Loucy (cell line): ENCODE results near the gene C22orf31.

ENCODE experiments used
- H2AFZ ChIP-seq: fragments of 200-600 bp; sonication (generic); 2 replicates; pipeline ENCODE4 v1.6.0; 2016; ENCODE audit warnings: antibody characterized with exemption, mild to moderate bottlenecking, low read length, moderate library complexity
- H3F3A ChIP-seq: fragments of 200-600 bp; 2 replicates; pipeline ENCODE4 v1.6.0; 2016; ENCODE audit warnings: antibody characterized with exemption, low read depth, mild to moderate bottlenecking
- H3K27me3 ChIP-seq: fragments of 200-600 bp; sonication (generic); 2 replicates; pipeline ENCODE4 v1.6.1; 2014; ENCODE audit warnings: low read length, mild to moderate bottlenecking; ENCODE audit not compliant: insufficient read depth, poor library complexity, severe bottlenecking
- H3K36me3 ChIP-seq: fragments of 200-600 bp; sonication (generic); 2 replicates; pipeline ENCODE4 v1.6.1; 2016; ENCODE audit warnings: low read length; ENCODE audit not compliant: insufficient read depth
- H3K4me1 ChIP-seq: fragments of 200-600 bp; sonication (generic); 2 replicates; pipeline ENCODE4 v1.5.1; 2014; ENCODE audit warnings: low read length, mild to moderate bottlenecking; ENCODE audit not compliant: insufficient read depth, poor library complexity, severe bottlenecking
- H3K4me2 ChIP-seq: fragments of 200-600 bp; sonication (generic); 2 replicates; pipeline ENCODE4 v1.6.0; 2014; ENCODE audit warnings: antibody characterized with exemption, low read length, low read depth, mild to moderate bottlenecking; ENCODE audit not compliant: poor library complexity, severe bottlenecking
- H3K4me3 ChIP-seq: fragments of 200-600 bp; sonication (generic); 2 replicates; pipeline ENCODE4 v1.5.1; 2014; ENCODE audit warnings: low read length, mild to moderate bottlenecking, mixed read lengths; ENCODE audit not compliant: poor library complexity, severe bottlenecking
- H3K79me2 ChIP-seq: fragments of 200-600 bp; sonication (generic); 2 replicates; pipeline ENCODE4 v1.6.1; 2014; ENCODE audit warnings: low read length; ENCODE audit not compliant: insufficient read depth
- H3K9ac ChIP-seq: fragments of 200-600 bp; sonication (generic); 2 replicates; pipeline ENCODE4 v1.6.0; 2014; ENCODE audit warnings: mild to moderate bottlenecking, low read depth, low read length, moderate library complexity; ENCODE audit not compliant: poor library complexity, severe bottlenecking
- H3K9me2 ChIP-seq: fragments of 200-600 bp; sonication (generic); replicated peaks from 2 replicates; pipeline ENCODE4 v1.6.1; 2016; ENCODE audit warnings: low read depth, low read length, mixed read lengths
- H3K9me3 ChIP-seq: fragments of 200-600 bp; sonication (generic); 2 replicates; pipeline ENCODE4 v1.6.1; 2014; ENCODE audit warnings: mild to moderate bottlenecking, antibody characterized with exemption, low read length, low read depth; ENCODE audit not compliant: insufficient read depth
- H4K20me1 ChIP-seq: fragments of 200-600 bp; sonication (generic); 2 replicates; pipeline ENCODE4 v1.6.0; 2014; ENCODE audit warnings: antibody characterized with exemption, low read length, mild to moderate bottlenecking; ENCODE audit not compliant: insufficient read depth, poor library complexity, severe bottlenecking
- CTCF ChIP-seq: fragments of 200-600 bp; sonication (generic); conservative IDR thresholded peaks from 2 replicates; pipeline ENCODE4 v1.5.1; 2014; ENCODE audit warnings: mild to moderate bottlenecking, antibody characterized with exemption, low read length
- EZH2phosphoT487 ChIP-seq: fragments of 200-600 bp; IDR thresholded peaks from 2 replicates; pipeline ENCODE4 v1.6.1; 2018; ENCODE audit warnings: antibody characterized with exemption, mild to moderate bottlenecking, moderate library complexity, borderline replicate concordance

C22orf31 gene

GRCh38 chr22:29089507-29089906 is 27.9 kb upstream of the C22orf31 start:
- Histone ChIP-seq H3K4me2 (no peak overlapping the region), H3K9me2 (no peaks in the 10 kb centered on the region), H3K27me3 (no peaks in the 10 kb centered on the region), H3K36me3 (no peaks in the 10 kb centered on the region), H3K9me3 (no peaks in the 10 kb centered on the region), H3K4me3 (no peak overlapping the region), H3K9ac (no peak overlapping the region), H3K4me1 (no peaks in the 10 kb centered on the region), H3K79me2 (no peaks in the 10 kb centered on the region), H2AFZ (no peak overlapping the region), H4K20me1 (no peaks in the 10 kb centered on the region), H3F3A (no peaks in the 10 kb centered on the region)
- TF ChIP-seq EZH2phosphoT487 (no peak), CTCF (no peak)

GRCh38 chr22:29088809-29089208 is 27.2 kb upstream of the C22orf31 start:
- Histone ChIP-seq H2AFZ (no peak overlapping the region), H3K9ac (no peak overlapping the region), H3K36me3 (no peaks in the 10 kb centered on the region), H3F3A (no peaks in the 10 kb centered on the region), H3K4me2 (no peak overlapping the region), H3K9me2 (no peaks in the 10 kb centered on the region), H3K79me2 (no peaks in the 10 kb centered on the region), H3K9me3 (no peaks in the 10 kb centered on the region), H3K4me1 (peaks cover 5% of the 10 kb centered on the region), H4K20me1 (no peaks in the 10 kb centered on the region), H3K27me3 (no peaks in the 10 kb centered on the region), H3K4me3 (no peak overlapping the region)
- TF ChIP-seq EZH2phosphoT487 = no peak
- no peak for TF ChIP-seq CTCF

GRCh38 chr22:29087012-29087411 is 25.4 kb upstream of the C22orf31 start:
- Histone ChIP-seq H3K27me3 (no peaks in the 10 kb centered on the region), H3K9me3 (no peaks in the 10 kb centered on the region), H3F3A (no peaks in the 10 kb centered on the region), H3K79me2 (no peaks in the 10 kb centered on the region), H3K9ac (no peak overlapping the region), H3K4me1 (peaks cover 12% of the 10 kb centered on the region), H3K4me3 (no peak overlapping the region), H3K4me2 (no peak overlapping the region), H4K20me1 (no peaks in the 10 kb centered on the region), H3K9me2 (no peaks in the 10 kb centered on the region), H3K36me3 (no peaks in the 10 kb centered on the region), H2AFZ (no peak overlapping the region)
- TF ChIP-seq EZH2phosphoT487 = no peak
- no peak for TF ChIP-seq CTCF
